Adrenal gland (tissue), 12 donors: ENCODE measurements around the gene S1PR1. TPM values are rescaled to one million over a fixed set of nuclear protein-coding genes. Genes with fewer than 3 reads are reported as not detected.

Experiments
- DNase-seq, 7 donors: peaks; one replicate each; pipeline ENCODE4 v3.0.0-alpha.2; 2019 to 2020
- H3K27ac ChIP-seq, 5 donors: fragments of 200-600 bp; sonication (generic) in 4 of 5; 1 replicate in 3 of 5; 2 replicates in 2 of 5; pipeline versions ENCODE4 v1.5.1 to v1.8.0; 2016 to 2020; ENCODE audit warnings: mild to moderate bottlenecking in 1 of 5
- H3K27me3 ChIP-seq: fragments of 200-600 bp; 2 replicates; pipeline ENCODE4 v1.8.0; 2021
- H3K36me3 ChIP-seq, 2 donors: fragments of 200-600 bp; replicated peaks in 1 of 2; 1 replicate in 1 of 2; 2 replicates in 1 of 2; pipeline versions ENCODE4 v1.5.1 to v1.8.0; 2018 to 2022
- H3K4me1 ChIP-seq, 2 donors: fragments of 200-600 bp; replicated peaks in 1 of 2; 1 replicate in 1 of 2; 2 replicates in 1 of 2; pipeline versions ENCODE4 v1.5.1 to v1.8.0; 2018 to 2021
- H3K4me3 ChIP-seq, 4 donors: fragments of 200-600 bp; sonication (generic) in 3 of 4; one replicate each; pipeline ENCODE4 v1.5.1; 2016 to 2018
- H3K9me3 ChIP-seq, 3 donors: fragments of 200-600 bp; sonication (generic) in 1 of 3; replicated peaks in 1 of 3; 1 replicate in 2 of 3; 2 replicates in 1 of 3; pipeline versions ENCODE4 v1.5.1 to v1.8.0; 2016 to 2021
- POLR2A ChIP-seq, 2 donors: fragments of 450-650 bp; IDR thresholded peaks; one replicate each; pipeline ENCODE4 v1.6.1; 2017; ENCODE audit warnings: antibody characterized with exemption in 2 of 2, mild to moderate bottlenecking in 2 of 2, moderate library complexity in 1 of 2
- WGBS, 4 donors: extraction: QIAGEN DNeasy Blood & Tissue Kit in 2 of 4; methylation state at CpG; one replicate each; pipeline versions ENCODE4 v1.1.5 to v1.1.7; 2013 to 2017; 5-methylcytosine and 5-hydroxymethylcytosine counted together
- intact Hi-C, 2 donors: fragments of 100-400 bp; cut with DNase I; formaldehyde crosslinking; loops; one replicate each; pipeline versions ENCODE4 v1.14.1 to v1.15.0; 2022 to 2023
- polyA plus RNA-seq, 3 donors: library from polyadenylated mRNA; stranded (reverse); fragments of 200-250 nt in 2 of 3; fragments of 350-450 nt in 1 of 3; fragmentation: Illumina TruSeq in 1 of 3; extraction: RNeasy Lipid Tissue Mini Kit (QIAGEN cat#74804) in 1 of 3; gene quantifications; one replicate each; pipeline ENCODE4 v1.2.3, GENCODE V29; 2013 to 2014
- total RNA-seq, 9 donors: library from RNA; depleted of rRNA in 4 of 9; stranded (reverse); fragments of >200 nt in 4 of 9; fragments of 120-200 nt in 1 of 9; fragmentation: NEBNext Ultra II Directional in 1 of 9; extraction: Animal tissue kit (Norgen Biotek cat#: 25700) in 1 of 9; gene quantifications; one replicate each; pipeline versions ENCODE4 v1.1.0 to v1.2.4, GENCODE V29; 2013 to 2023
- TF ChIP-seq, protein P1 (sequence below), 6 experiments: fragments of 450-650 bp in 4 of 6; fragments of 200-600 bp in 2 of 6; sonication (generic) in 1 of 6; IDR thresholded peaks; 1 replicate in 5 of 6; 2 replicates in 1 of 6; pipeline versions ENCODE4 v1.5.1 to v1.8.0; 2016 to 2021; ENCODE audit warnings: antibody characterized with exemption in 6 of 6, mild to moderate bottlenecking in 2 of 6, moderate library complexity in 1 of 6
- donor health status: healthy with polysubstance abuse.
- donor health status: Bipolar disorder and iron deficiency.
- donor health status: DM: yes; HTN: yes; CAD: no.
- donor health status: DM: no; HTN: no; CAD: no.
- donor health status: DM: no; HTN: no; CAD: no.
- donor health status: DM: yes; HTN: yes; CAD: no.

S1PR1 gene
- total and polyA plus RNA-seq, 12 donors: 11.3 to 45.6 (median 27.3) TPM

DNA sequence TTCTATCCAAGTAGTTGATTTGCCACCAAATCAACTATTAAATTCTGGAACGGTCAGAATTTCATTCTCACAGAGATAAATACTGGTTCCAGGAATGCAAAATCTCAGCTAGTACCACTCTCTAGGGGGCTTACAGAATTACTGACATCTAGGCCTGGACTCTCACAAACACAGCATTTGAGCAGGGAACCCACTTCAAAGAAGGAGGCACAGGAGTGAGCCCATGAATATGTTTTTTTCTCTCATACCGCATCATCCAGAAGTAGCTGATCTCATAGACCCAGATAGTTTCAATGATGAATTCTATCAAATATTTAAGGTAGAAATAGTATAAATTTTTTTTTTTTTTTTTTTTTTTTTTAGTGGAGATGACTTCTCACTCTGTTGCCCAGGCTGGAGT lies 32.1 kb downstream of the S1PR1 start:
- Histone ChIP-seq H3K4me1 (peaks cover 0 to 6% of the 10 kb centered on the region in 2 donors), H3K36me3 (no peaks in the 10 kb centered on the region), H3K9me3 (no peaks in the 10 kb centered on the region), H3K27me3 (no peaks in the 10 kb centered on the region), H3K4me3 (no peak overlapping the region), H3K27ac (no peak overlapping the region)
- DNase-seq: no peak
- intact Hi-C loops: no loop called here
- 96 to 99% (median 97%) methylated on average over 2 of the region's 2 CpGs for WGBS, 4 donors
- TF ChIP-seq POLR2A (IDR thresholded peaks at IDR 0.05): no peak
- TF ChIP-seq, protein P1, sequence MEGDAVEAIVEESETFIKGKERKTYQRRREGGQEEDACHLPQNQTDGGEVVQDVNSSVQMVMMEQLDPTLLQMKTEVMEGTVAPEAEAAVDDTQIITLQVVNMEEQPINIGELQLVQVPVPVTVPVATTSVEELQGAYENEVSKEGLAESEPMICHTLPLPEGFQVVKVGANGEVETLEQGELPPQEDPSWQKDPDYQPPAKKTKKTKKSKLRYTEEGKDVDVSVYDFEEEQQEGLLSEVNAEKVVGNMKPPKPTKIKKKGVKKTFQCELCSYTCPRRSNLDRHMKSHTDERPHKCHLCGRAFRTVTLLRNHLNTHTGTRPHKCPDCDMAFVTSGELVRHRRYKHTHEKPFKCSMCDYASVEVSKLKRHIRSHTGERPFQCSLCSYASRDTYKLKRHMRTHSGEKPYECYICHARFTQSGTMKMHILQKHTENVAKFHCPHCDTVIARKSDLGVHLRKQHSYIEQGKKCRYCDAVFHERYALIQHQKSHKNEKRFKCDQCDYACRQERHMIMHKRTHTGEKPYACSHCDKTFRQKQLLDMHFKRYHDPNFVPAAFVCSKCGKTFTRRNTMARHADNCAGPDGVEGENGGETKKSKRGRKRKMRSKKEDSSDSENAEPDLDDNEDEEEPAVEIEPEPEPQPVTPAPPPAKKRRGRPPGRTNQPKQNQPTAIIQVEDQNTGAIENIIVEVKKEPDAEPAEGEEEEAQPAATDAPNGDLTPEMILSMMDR (IDR thresholded peaks at IDR 0.05): no peak

DNA sequence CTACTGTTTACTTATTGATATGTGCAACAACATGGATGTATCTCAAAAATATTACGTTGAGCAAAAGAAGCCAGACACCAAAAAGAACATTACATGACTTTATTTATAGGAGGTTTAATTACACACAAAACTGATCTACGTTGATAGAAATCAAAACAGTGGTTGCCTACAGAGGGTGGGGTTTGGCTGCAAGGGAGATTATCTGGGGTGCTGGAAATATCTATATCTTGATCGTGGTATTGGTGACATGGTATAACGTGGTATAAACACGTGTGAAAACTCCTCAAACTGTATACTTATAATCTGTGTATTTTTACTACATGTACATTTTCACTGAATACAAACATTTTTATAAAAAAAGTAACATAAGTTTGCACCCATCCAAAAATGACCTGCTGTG lies 38.9 kb downstream of the S1PR1 start:
- intact Hi-C loops: no loop called here
- Histone ChIP-seq H3K9me3 (no peaks in the 10 kb centered on the region), H3K4me3 (no peak overlapping the region), H3K27me3 (no peaks in the 10 kb centered on the region), H3K36me3 (no peaks in the 10 kb centered on the region), H3K27ac (no peak overlapping the region), H3K4me1 (no peaks in the 10 kb centered on the region)
- no peak for DNase-seq
- 84 to 89% (median 85%) methylated on average over 5 of the region's 5 CpGs for WGBS, 4 donors
- TF ChIP-seq, protein P1 (IDR thresholded peaks at IDR 0.05): no peak
- no peak for TF ChIP-seq POLR2A (IDR thresholded peaks at IDR 0.05)

DNA sequence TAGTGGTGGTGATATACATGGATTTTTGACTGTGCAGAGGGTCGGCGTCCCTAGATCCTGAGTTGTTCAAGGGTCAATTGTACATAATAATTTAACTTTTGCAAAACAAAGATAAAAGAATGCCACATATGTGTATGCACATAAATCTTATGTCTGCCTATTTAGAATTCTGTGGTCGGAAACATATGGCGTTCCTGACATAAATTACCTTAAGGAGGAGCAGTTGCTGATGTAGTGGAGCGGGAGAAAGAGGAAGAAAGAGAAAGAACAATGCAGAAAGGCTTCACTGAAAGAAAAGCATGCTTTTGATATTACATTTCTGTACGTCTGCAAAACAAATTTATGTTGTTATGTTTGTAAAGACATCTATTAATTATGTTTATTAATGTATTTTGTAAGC lies 40.0 kb downstream of the S1PR1 start:
- intact Hi-C loops: no loop called here
- H3K4me1 ChIP-seq: no peaks in the 10 kb centered on the region
- H3K9me3 ChIP-seq: no peaks in the 10 kb centered on the region
- H3K4me3 ChIP-seq: no peak overlapping the region
- H3K27me3 ChIP-seq: no peaks in the 10 kb centered on the region
- DNase-seq: no peak
- TF ChIP-seq, protein P1 (IDR thresholded peaks at IDR 0.05): no peak
- TF ChIP-seq POLR2A (IDR thresholded peaks at IDR 0.05): no peak
- H3K27ac ChIP-seq: no peak overlapping the region
- no peaks in the 10 kb centered on the region for H3K36me3 ChIP-seq
- WGBS, 4 donors: 58 to 63% (median 59%) methylated on average over 6 of the region's 6 CpGs

DNA sequence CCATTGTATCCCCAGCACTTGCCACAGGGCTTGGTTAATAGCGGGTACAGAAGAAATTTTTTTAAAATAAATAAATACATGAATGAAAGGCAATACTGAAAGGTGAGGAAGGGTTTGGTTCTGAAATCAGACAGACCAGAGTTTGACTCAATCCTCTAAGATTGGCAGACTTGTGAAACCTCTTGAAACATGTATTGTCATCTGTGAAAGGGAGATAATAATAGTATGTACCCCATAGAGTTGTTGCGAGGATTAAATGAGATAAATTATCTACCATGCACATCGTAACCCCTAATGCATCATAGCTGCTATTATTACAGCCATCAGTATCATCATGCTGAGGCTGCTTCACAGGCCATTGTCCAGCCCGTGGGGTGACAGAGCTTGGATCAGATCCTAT lies 41.4 kb downstream of the S1PR1 start:
- Histone ChIP-seq H3K4me3 (no peak overlapping the region), H3K4me1 (no peaks in the 10 kb centered on the region), H3K36me3 (no peaks in the 10 kb centered on the region), H3K9me3 (no peaks in the 10 kb centered on the region), H3K27me3 (no peaks in the 10 kb centered on the region), H3K27ac (no peak overlapping the region)
- DNase-seq: no peak
- WGBS, 4 donors: 77 to 90% (median 86%) methylated on average over 4 of the region's 4 CpGs
- intact Hi-C loops: no loop called here
- no peak for TF ChIP-seq POLR2A (IDR thresholded peaks at IDR 0.05)
- TF ChIP-seq, protein P1 (IDR thresholded peaks at IDR 0.05): no peak
